ENCODE measurements around the gene CD84. TPM values are rescaled to one million over a fixed set of nuclear protein-coding genes. Genes with fewer than 3 reads are reported as not detected.
A peak's percentile ranks its signal among the peaks of the same experiment; 100 is the strongest.

Gene CD84
- total RNA-seq, 2 experiments from 2014 or later: 32.7 to 36.9 TPM

DNA sequence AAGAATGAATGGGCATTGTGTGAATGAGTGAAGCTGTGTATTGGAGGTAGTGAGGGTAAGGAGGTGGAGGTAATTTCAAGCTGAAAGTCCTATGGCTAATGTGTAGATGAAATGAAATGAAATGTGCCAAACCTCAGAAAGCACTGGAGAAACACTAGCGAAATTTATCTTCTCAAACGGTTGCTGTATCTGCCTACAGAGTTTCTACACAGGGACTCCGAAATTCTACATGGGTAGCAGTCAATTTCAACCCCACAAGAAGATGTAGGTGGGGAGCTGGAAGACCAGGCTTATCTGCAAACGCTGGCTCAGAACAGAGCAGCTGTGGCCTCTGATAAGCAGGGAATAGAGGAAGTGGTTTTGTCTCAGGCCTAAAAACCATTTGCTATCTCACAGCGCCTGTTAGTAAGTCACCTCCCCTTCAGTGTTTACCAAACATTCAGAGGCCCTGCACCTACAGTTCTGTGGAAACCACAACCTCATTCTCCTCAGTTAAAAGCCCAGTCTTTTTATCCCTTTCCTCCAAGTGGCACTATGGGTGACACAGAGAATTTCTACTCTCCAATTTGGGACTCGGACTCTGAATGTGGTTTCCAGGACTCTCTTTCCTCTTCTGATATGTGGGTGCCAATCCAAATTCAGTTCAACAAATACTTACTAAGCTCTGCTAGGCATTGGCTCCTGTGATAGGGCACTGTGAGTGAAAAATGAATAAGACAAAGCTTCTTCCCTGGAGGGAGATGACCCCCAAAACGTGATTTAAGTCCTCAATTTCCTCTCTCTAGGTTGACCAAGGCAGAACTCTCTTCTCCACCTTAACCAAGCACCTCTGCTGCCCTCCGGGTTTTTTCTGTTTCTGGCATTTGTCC is 39.1 kb downstream of the CD84 start:
- H3K27ac ChIP-seq (ENCODE audit: low read depth in 1 of 2, low read length in 2 of 2): peak overlapping the region; percentile 54 to 68
- peak in 12 of 14 experiments; percentile 19 to 91 (median 34) for DNase-seq
- H3K4me1 Mint-ChIP-seq (ENCODE audit: low read depth): peaks cover 64% of the 10 kb centered on the region
- no peaks in the 10 kb centered on the region for H3K27me3 Mint-ChIP-seq
- H3K9me3 ChIP-seq (ENCODE audit: control insufficient read depth in 1 of 2, insufficient read depth in 1 of 2, low read length in 2 of 2): peaks cover 0 to 2% of the 10 kb centered on the region in 2 experiments
- ChIA-PET POLR2A (interaction anchor here (0.7 to 3.3 kb wide), 22 partner anchors 11 to 256 kb away, joined by 3 to 21 read pairs (median 4); partner anchors contain the start of genes LY9 and SLAMF6), CTCF (interaction anchor here (0.6 to 2.2 kb wide), 8 partner anchors 18 to 501 kb away, joined by 3 to 12 read pairs (median 4); partner anchors contain the start of gene CD84)
- peaks cover 5% of the 10 kb centered on the region for H3K9me3 Mint-ChIP-seq
- TF ChIP-seq, protein P1, sequence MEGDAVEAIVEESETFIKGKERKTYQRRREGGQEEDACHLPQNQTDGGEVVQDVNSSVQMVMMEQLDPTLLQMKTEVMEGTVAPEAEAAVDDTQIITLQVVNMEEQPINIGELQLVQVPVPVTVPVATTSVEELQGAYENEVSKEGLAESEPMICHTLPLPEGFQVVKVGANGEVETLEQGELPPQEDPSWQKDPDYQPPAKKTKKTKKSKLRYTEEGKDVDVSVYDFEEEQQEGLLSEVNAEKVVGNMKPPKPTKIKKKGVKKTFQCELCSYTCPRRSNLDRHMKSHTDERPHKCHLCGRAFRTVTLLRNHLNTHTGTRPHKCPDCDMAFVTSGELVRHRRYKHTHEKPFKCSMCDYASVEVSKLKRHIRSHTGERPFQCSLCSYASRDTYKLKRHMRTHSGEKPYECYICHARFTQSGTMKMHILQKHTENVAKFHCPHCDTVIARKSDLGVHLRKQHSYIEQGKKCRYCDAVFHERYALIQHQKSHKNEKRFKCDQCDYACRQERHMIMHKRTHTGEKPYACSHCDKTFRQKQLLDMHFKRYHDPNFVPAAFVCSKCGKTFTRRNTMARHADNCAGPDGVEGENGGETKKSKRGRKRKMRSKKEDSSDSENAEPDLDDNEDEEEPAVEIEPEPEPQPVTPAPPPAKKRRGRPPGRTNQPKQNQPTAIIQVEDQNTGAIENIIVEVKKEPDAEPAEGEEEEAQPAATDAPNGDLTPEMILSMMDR (IDR thresholded peaks at IDR 0.05): no peak
- peaks cover 55% of the 10 kb centered on the region for H3K4me1 ChIP-seq (ENCODE audit: insufficient read depth, low read length)
- H3K27me3 ChIP-seq (ENCODE audit: control insufficient read depth in 1 of 2, insufficient read depth in 2 of 2, low read length in 2 of 2): no peaks in the 10 kb centered on the region
- H3K36me3 ChIP-seq (ENCODE audit: insufficient read depth, low read length): no peaks in the 10 kb centered on the region
- ATAC-seq (ENCODE audit: poor library complexity): peak; percentile 90
- H3K4me3 Mint-ChIP-seq: peak overlapping the region; percentile 59
- peak overlapping the region; percentile 88 for H3K27ac Mint-ChIP-seq
- peak overlapping the region; percentile 13 for H3K4me3 ChIP-seq (ENCODE audit: low read length)
- H3K36me3 Mint-ChIP-seq (ENCODE audit: low read depth): peaks cover 26% of the 10 kb centered on the region
- intact Hi-C loops (cut with DNase I, micrococcal nuclease): loop anchor here in 1 of 2 experiments (2.0 to 5.0 kb wide), 3 partner anchors 19 to 113 kb away; partner anchors contain the start of gene CD84

- intact Hi-C loops (cut with DNase I, micrococcal nuclease): no loop called here
- ATAC-seq (ENCODE audit: poor library complexity) (no peak), DNase-seq (no peak)
- Histone ChIP-seq H3K27ac (ENCODE audit: low read depth in 1 of 2, low read length in 2 of 2) (peak overlapping the region; percentile 54 to 68), H3K4me1 (ENCODE audit: insufficient read depth, low read length) (peaks cover 50% of the 10 kb centered on the region), H3K4me3 (ENCODE audit: low read length) (peak overlapping the region; percentile 13), H3K9me3 (ENCODE audit: control insufficient read depth in 1 of 2, insufficient read depth in 1 of 2, low read length in 2 of 2) (peaks cover 0 to 8% of the 10 kb centered on the region in 2 experiments), H3K36me3 (ENCODE audit: insufficient read depth, low read length) (no peaks in the 10 kb centered on the region), H3K27me3 (ENCODE audit: control insufficient read depth in 1 of 2, insufficient read depth in 2 of 2, low read length in 2 of 2) (no peaks in the 10 kb centered on the region)
- ChIA-PET POLR2A (interaction anchor here (0.7 to 3.3 kb wide), 15 partner anchors 10 to 257 kb away, joined by 3 to 21 read pairs (median 4); partner anchors contain the start of genes LY9 and SLAMF6), CTCF (interaction anchor here (0.6 to 2.2 kb wide), 5 partner anchors 20 to 501 kb away, joined by 3 to 12 read pairs (median 4); no protein-coding TSS in a partner anchor)
- peak overlapping the region; percentile 59 for H3K4me3 Mint-ChIP-seq
- H3K36me3 Mint-ChIP-seq (ENCODE audit: low read depth): peaks cover 26% of the 10 kb centered on the region
- TF ChIP-seq, protein P1 (IDR thresholded peaks at IDR 0.05): no peak
- H3K9me3 Mint-ChIP-seq: peaks cover 8% of the 10 kb centered on the region
- peaks cover 58% of the 10 kb centered on the region for H3K4me1 Mint-ChIP-seq (ENCODE audit: low read depth)
- peak overlapping the region; percentile 88 for H3K27ac Mint-ChIP-seq
- H3K27me3 Mint-ChIP-seq: no peaks in the 10 kb centered on the region
Observed at GRCh38 chr1:160539684-160539989, 39.7 kb downstream of the CD84 start.

GRCh38 chr1:160538985-160539651 is 40.2 kb downstream of the CD84 start:
- TF ChIP-seq, protein P1 (IDR thresholded peaks at IDR 0.05): no peak
- Mint-ChIP-seq H3K4me3 (peak overlapping the region; percentile 66), H3K27ac (peak overlapping the region; percentile 88), H3K36me3 (ENCODE audit: low read depth) (peaks cover 28% of the 10 kb centered on the region), H3K27me3 (no peaks in the 10 kb centered on the region), H3K4me1 (ENCODE audit: low read depth) (peaks cover 52% of the 10 kb centered on the region), H3K9me3 (peaks cover 8% of the 10 kb centered on the region)
- Histone ChIP-seq H3K27me3 (ENCODE audit: control insufficient read depth in 1 of 2, insufficient read depth in 2 of 2, low read length in 2 of 2) (no peaks in the 10 kb centered on the region), H3K4me1 (ENCODE audit: insufficient read depth, low read length) (peaks cover 44% of the 10 kb centered on the region), H3K9me3 (ENCODE audit: control insufficient read depth in 1 of 2, insufficient read depth in 1 of 2, low read length in 2 of 2) (peaks cover 0 to 11% of the 10 kb centered on the region in 2 experiments), H3K27ac (ENCODE audit: low read depth in 1 of 2, low read length in 2 of 2) (peak overlapping the region in 1 of 2 donors; percentile 68), H3K36me3 (ENCODE audit: insufficient read depth, low read length) (no peaks in the 10 kb centered on the region), H3K4me3 (ENCODE audit: low read length) (no peak overlapping the region)
- ATAC-seq (ENCODE audit: poor library complexity) (no peak), DNase-seq (no peak)
- ChIA-PET CTCF (interaction anchor here (1.1 to 2.2 kb wide), 2 partner anchors 68 to 142 kb away, joined by 4 to 12 read pairs; no protein-coding TSS in a partner anchor), POLR2A (interaction anchor here (0.7 to 3.3 kb wide), 7 partner anchors 10 to 257 kb away, joined by 3 to 20 read pairs (median 12); partner anchors contain the start of genes LY9 and SLAMF6)
- intact Hi-C loops (cut with DNase I, micrococcal nuclease): no loop called here
